CD14-positive monocyte (primary cell): ENCODE results near the gene MCRIP2. TPM values are rescaled to one million over a fixed set of nuclear protein-coding genes. Genes with fewer than 3 reads are reported as not detected.
A peak's percentile ranks its signal among the peaks of the same experiment; 100 is the strongest.

Experiments used
- DNase-seq, 3 donors: peaks; one replicate each; pipeline ENCODE4 v3.0.0-alpha.2; 2011 to 2022
- H2AFZ ChIP-seq: 2 replicates; pipeline ENCODE4 v1.6.0; 2012; ENCODE audit warnings: mild to moderate bottlenecking, low read depth, low read length, inconsistent platforms; ENCODE audit not compliant: insufficient read depth, poor library complexity, severe bottlenecking
- H3K27ac ChIP-seq, 2 donors: 1 replicate in 1 of 2; 2 replicates in 1 of 2; pipeline ENCODE4 v1.5.1; 2012 to 2013; ENCODE audit warnings: low read length in 2 of 2, control low read depth in 1 of 2, inconsistent platforms in 1 of 2, low read depth in 1 of 2, mild to moderate bottlenecking in 1 of 2
- H3K27me3 ChIP-seq, 2 donors: one replicate each; pipeline versions ENCODE4 v1.6.0 to v1.6.1; 2011 to 2013; ENCODE audit warnings: low read length in 2 of 2; ENCODE audit not compliant: control insufficient read depth in 2 of 2, insufficient read depth in 2 of 2
- H3K36me3 ChIP-seq, 2 donors: replicated peaks in 1 of 2; 1 replicate in 1 of 2; 2 replicates in 1 of 2; pipeline versions ENCODE4 v1.5.1 to v1.6.1; 2012 to 2013; ENCODE audit warnings: low read length in 2 of 2, control low read depth in 1 of 2, inconsistent platforms in 1 of 2, mild to moderate bottlenecking in 1 of 2; ENCODE audit not compliant: insufficient read depth in 2 of 2, control insufficient read depth in 1 of 2
- H3K4me1 ChIP-seq, 2 donors: 1 replicate in 1 of 2; 2 replicates in 1 of 2; pipeline versions ENCODE4 v1.5.1 to v1.6.1; 2012 to 2013; ENCODE audit warnings: low read length in 2 of 2, control low read depth in 1 of 2, inconsistent platforms in 1 of 2, mild to moderate bottlenecking in 1 of 2, moderate library complexity in 1 of 2; ENCODE audit not compliant: insufficient read depth in 2 of 2, control insufficient read depth in 1 of 2
- H3K4me2 ChIP-seq: replicated peaks from 2 replicates; pipeline ENCODE3; 2012; ENCODE audit warnings: low read length, moderate library complexity, mild to moderate bottlenecking; ENCODE audit not compliant: poor library complexity, severe bottlenecking; ENCODE audit errors: extremely low read depth
- H3K4me3 ChIP-seq, 3 experiments: fragments of 200-600 bp in 1 of 3; sonication (generic) in 1 of 3; replicated peaks in 1 of 3; 1 replicate in 2 of 3; 2 replicates in 1 of 3; pipeline ENCODE4 v1.5.1; 2011 to 2013; ENCODE audit warnings: low read length in 3 of 3, mild to moderate bottlenecking in 3 of 3, control low read depth in 2 of 3, low read depth in 2 of 3, inconsistent platforms in 1 of 3, moderate library complexity in 1 of 3
- H3K79me2 ChIP-seq: 2 replicates; pipeline ENCODE4 v1.6.0; 2012; ENCODE audit warnings: mild to moderate bottlenecking, control low read depth, inconsistent platforms, low read length, moderate library complexity; ENCODE audit not compliant: insufficient read depth
- H3K9ac ChIP-seq: 2 replicates; pipeline ENCODE4 v1.6.0; 2017; ENCODE audit warnings: low read length, mild to moderate bottlenecking; ENCODE audit not compliant: insufficient read depth, poor library complexity, severe bottlenecking
- H3K9me3 ChIP-seq, 2 donors: replicated peaks in 1 of 2; 1 replicate in 1 of 2; 2 replicates in 1 of 2; pipeline versions ENCODE4 v1.5.1 to v1.6.1; 2012 to 2013; ENCODE audit warnings: low read length in 2 of 2, control low read depth in 1 of 2; ENCODE audit not compliant: control insufficient read depth in 1 of 2, insufficient read depth in 1 of 2
- H4K20me1 ChIP-seq: 2 replicates; pipeline ENCODE4 v1.6.0; 2012; ENCODE audit warnings: mild to moderate bottlenecking, low read length, control low read depth, moderate library complexity; ENCODE audit not compliant: insufficient read depth
- H3K27ac Mint-ChIP-seq, 7 donors: one replicate each; pipeline ENCODE4 v1.8.0; 2020; ENCODE audit warnings: mild to moderate bottlenecking in 7 of 7, mixed read lengths in 7 of 7, moderate library complexity in 6 of 7, inconsistent platforms in 2 of 7
- H3K27me3 Mint-ChIP-seq, 3 donors: one replicate each; pipeline ENCODE4 v1.8.0; 2021 to 2022; ENCODE audit warnings: low read depth in 3 of 3, mild to moderate bottlenecking in 3 of 3, mixed read lengths in 3 of 3, moderate library complexity in 3 of 3, inconsistent platforms in 1 of 3
- H3K36me3 Mint-ChIP-seq, 2 donors: one replicate each; pipeline ENCODE4 v1.8.0; 2020; ENCODE audit warnings: mixed read lengths in 2 of 2, inconsistent platforms in 1 of 2, mild to moderate bottlenecking in 1 of 2
- H3K4me1 Mint-ChIP-seq: one replicate; pipeline ENCODE4 v1.8.0; 2020; ENCODE audit warnings: mild to moderate bottlenecking, mixed read lengths
- H3K4me3 Mint-ChIP-seq, 2 donors: one replicate each; pipeline ENCODE4 v1.8.0; 2020; ENCODE audit warnings: mild to moderate bottlenecking in 2 of 2, mixed read lengths in 2 of 2, moderate library complexity in 1 of 2
- H3K9me3 Mint-ChIP-seq, 7 donors: one replicate each; pipeline ENCODE4 v1.8.0; 2020 to 2022; ENCODE audit warnings: mixed read lengths in 7 of 7, mild to moderate bottlenecking in 6 of 7, moderate library complexity in 6 of 7, inconsistent platforms in 2 of 7
- CTCF ChIP-seq: fragments of 200-600 bp; IDR thresholded peaks from one replicate; pipeline ENCODE4 v1.8.0; 2022; ENCODE audit warnings: antibody characterized with exemption, mild to moderate bottlenecking
- WGBS: methylation state at CpG from one replicate; pipeline ENCODE4 v1.1.5; 2013; ENCODE audit warnings: missing lambda C conversion rate; ENCODE audit not compliant: insufficient coverage; 5-methylcytosine and 5-hydroxymethylcytosine counted together
- intact Hi-C, 2 donors: fragments of 100-400 bp; cut with micrococcal nuclease; formaldehyde crosslinking; loops; one replicate each; pipeline versions ENCODE4 v1.15.0 to v1.15.1; 2023
- polyA plus RNA-seq, 3 donors: library from polyadenylated mRNA; depleted of rRNA in 1 of 3; unstranded in 2 of 3; stranded (reverse) in 1 of 3; fragments of 300-500 nt in 2 of 3; fragments of >200 nt in 1 of 3; fragmentation: Illumina TruSeq in 2 of 3; gene quantifications; 1 replicate in 2 of 3; 2 replicates in 1 of 3; pipeline ENCODE4 v1.2.3, GENCODE V29; 2012 to 2021

MCRIP2 gene
- polyA plus RNA-seq, 3 donors = 23.7 to 65.6 (median 42.1) TPM

GRCh38 chr16:678209-678857 lies 36.7 kb downstream of the MCRIP2 start:
- H3K4me3 ChIP-seq = no peak overlapping the region
- H2AFZ ChIP-seq = no peak overlapping the region
- peaks cover 3 to 30% of the 10 kb centered on the region in 2 donors for H3K27me3 ChIP-seq
- H3K4me2 ChIP-seq = no peak overlapping the region
- H4K20me1 ChIP-seq = peaks cover 47% of the 10 kb centered on the region
- H3K36me3 ChIP-seq = peaks cover 16 to 29% of the 10 kb centered on the region in 2 donors
- peaks cover 33 to 50% of the 10 kb centered on the region in 2 donors for H3K4me1 ChIP-seq
- intact Hi-C loops = loop anchor here in 1 of 2 donors (2.0 kb wide), 1 partner anchor 16 kb away; no protein-coding TSS in a partner anchor
- H3K9me3 ChIP-seq = no peaks in the 10 kb centered on the region
- DNase-seq = no peak
- peaks cover 21 to 38% (median 23%) of the 10 kb centered on the region in 3 donors for H3K27me3 Mint-ChIP-seq
- no peak overlapping the region for H3K4me3 Mint-ChIP-seq
- H3K79me2 ChIP-seq = peaks cover 29% of the 10 kb centered on the region
- TF ChIP-seq CTCF = no peak
- peaks cover 18 to 30% of the 10 kb centered on the region in 2 donors for H3K36me3 Mint-ChIP-seq
- H3K27ac ChIP-seq = no peak overlapping the region
- H3K4me1 Mint-ChIP-seq = peaks cover 29% of the 10 kb centered on the region
- H3K9me3 Mint-ChIP-seq = peaks cover 0 to 5% (median 0%) of the 10 kb centered on the region in 7 donors
- H3K27ac Mint-ChIP-seq = no peak overlapping the region
- no peak overlapping the region for H3K9ac ChIP-seq
- WGBS = 88% methylated on average over 13 of the region's 21 CpGs

GRCh38 chr16:678858-679813 lies 37.5 kb downstream of the MCRIP2 start:
- DNase-seq = peak in 2 of 3 donors; percentile 17 to 20
- H3K36me3 ChIP-seq = peaks cover 10 to 21% of the 10 kb centered on the region in 2 donors
- no peak overlapping the region for H3K27ac ChIP-seq
- Mint-ChIP-seq H3K27ac (peak overlapping the region in 4 of 7 donors; percentile 25 to 84 (median 53)), H3K4me1 (peaks cover 33% of the 10 kb centered on the region), H3K4me3 (peak overlapping the region; percentile 79 to 90), H3K9me3 (peaks cover 0 to 5% (median 0%) of the 10 kb centered on the region in 7 donors), H3K27me3 (peaks cover 21 to 37% (median 23%) of the 10 kb centered on the region in 3 donors), H3K36me3 (peaks cover 16 to 22% of the 10 kb centered on the region in 2 donors)
- no peak for TF ChIP-seq CTCF
- no peaks in the 10 kb centered on the region for H3K9me3 ChIP-seq
- 34% methylated on average over 29 of the region's 52 CpGs for WGBS
- intact Hi-C loops = loop anchor here in 1 of 2 donors (2.0 kb wide), 1 partner anchor 16 kb away; no protein-coding TSS in a partner anchor
- peak overlapping the region; percentile 32 to 82 (median 40) for H3K4me3 ChIP-seq
- H2AFZ ChIP-seq = peak overlapping the region; percentile 82
- peaks cover 33% of the 10 kb centered on the region for H3K79me2 ChIP-seq
- H3K4me1 ChIP-seq = peaks cover 37 to 58% of the 10 kb centered on the region in 2 donors
- peak overlapping the region; percentile 49 for H3K9ac ChIP-seq
- H3K4me2 ChIP-seq = peak overlapping the region; percentile 95
- H4K20me1 ChIP-seq = peaks cover 44% of the 10 kb centered on the region
- peaks cover 3 to 30% of the 10 kb centered on the region in 2 donors for H3K27me3 ChIP-seq
